CD4-positive, alpha-beta T cell treated with Interleukin-4 for 1 hour (primary cell): ENCODE measurements around the gene SPIB.
"Not testable (repeated sequence)": the region's sequence is repeated elsewhere in the genome, so short reads cannot be mapped to it uniquely, and the experiment has no call there.

Source experiments
- DNase-seq, 2 donors: peaks; one replicate each; pipeline ENCODE4 v3.0.0-alpha.2; 2020 to 2022

SPIB gene

GRCh38 chr19:50418176-50419021 is at the start of gene SPIB:
Gene SPIB (plus strand): TSS chr19:50418938. CDS start chr19:50418963, 25 bp downstream.
- peak in 1 of 2 donors; percentile 60 for DNase-seq

- DNase-seq: no peak
Observed at GRCh38 chr19:50371914-50372475, 46.7 kb upstream of the SPIB start.

- peak; percentile 97 for DNase-seq
Observed at GRCh38 chr19:50376166-50377050, 42.3 kb upstream of the SPIB start, which contains the start of gene NR1H2. Gene NR1H2 (plus strand): TSS chr19:50376457. CDS start chr19:50377606, 1,149 bp downstream.

GRCh38 chr19:50377051-50377461 is 41.7 kb upstream of the SPIB start:
- peak; percentile 73 to 76 for DNase-seq

GRCh38 chr19:50377517-50377916 is 41.2 kb upstream of the SPIB start:
- DNase-seq: no peak

GRCh38 chr19:50378169-50378862 is 40.4 kb upstream of the SPIB start:
- no peak for DNase-seq

- no peak for DNase-seq
Observed at GRCh38 chr19:50378863-50379236, 39.9 kb upstream of the SPIB start.

GRCh38 chr19:50379602-50380001 is 39.1 kb upstream of the SPIB start:
- DNase-seq: no peak

GRCh38 chr19:50380137-50380536 is 38.6 kb upstream of the SPIB start:
- DNase-seq: no peak

- DNase-seq: no peak
Observed at GRCh38 chr19:50380751-50381151, 38.0 kb upstream of the SPIB start.

GRCh38 chr19:50381881-50382729 is 36.6 kb upstream of the SPIB start:
- DNase-seq: no peak

- no peak for DNase-seq
Observed at GRCh38 chr19:50383001-50383851, 35.5 kb upstream of the SPIB start.

GRCh38 chr19:50383852-50384684 is 34.7 kb upstream of the SPIB start, which contains the start of gene POLD1:
Gene POLD1 (plus strand): TSS chr19:50384347. CDS start chr19:50398852, 14,505 bp downstream.
- peak; percentile 99 for DNase-seq

GRCh38 chr19:50384685-50385535 is 33.8 kb upstream of the SPIB start:
- DNase-seq: no peak

- peak in 1 of 2 donors; percentile 53 for DNase-seq
Observed at GRCh38 chr19:50387176-50387867, 31.4 kb upstream of the SPIB start.

GRCh38 chr19:50387868-50388245 is 30.9 kb upstream of the SPIB start:
- DNase-seq: no peak

- DNase-seq: not testable (repeated sequence)
Observed at GRCh38 chr19:50390295-50390694, 28.4 kb upstream of the SPIB start.

- DNase-seq: not testable (repeated sequence)
Observed at GRCh38 chr19:50390952-50391351, 27.8 kb upstream of the SPIB start.
